RWPE1 (cell line): ENCODE results near the gene PANK1.

Experiments used
- CTCF ChIA-PET: fragments of 350-600 bp; sonication (Branson Sonifier 250); formaldehyde crosslinking; extraction: SDS; loops from one replicate; lab custom pipeline; 2021; lab: Yijun Ruan, JAX
- POLR2A ChIA-PET: fragments of 400-600 bp; formaldehyde crosslinking; extraction: SDS; loops from one replicate; lab custom pipeline; 2020; ENCODE audit warnings: antibody characterized with exemption; ENCODE audit not compliant: low non-redundant PET; lab: Yijun Ruan, JAX
- DNase-seq: peaks from one replicate; pipeline ENCODE4 v3.0.0; 2012; ENCODE audit warnings: low spot score
- H3K27ac ChIP-seq: fragments of 450-650 bp; 2 replicates; pipeline ENCODE4 v1.5.1; 2017
- TF ChIP-seq, protein P1 (sequence below): fragments of 450-650 bp; conservative IDR thresholded peaks from 2 replicates; pipeline ENCODE4 v1.5.1; 2017; ENCODE audit warnings: low read depth, mild to moderate bottlenecking

The PANK1 gene

DNA sequence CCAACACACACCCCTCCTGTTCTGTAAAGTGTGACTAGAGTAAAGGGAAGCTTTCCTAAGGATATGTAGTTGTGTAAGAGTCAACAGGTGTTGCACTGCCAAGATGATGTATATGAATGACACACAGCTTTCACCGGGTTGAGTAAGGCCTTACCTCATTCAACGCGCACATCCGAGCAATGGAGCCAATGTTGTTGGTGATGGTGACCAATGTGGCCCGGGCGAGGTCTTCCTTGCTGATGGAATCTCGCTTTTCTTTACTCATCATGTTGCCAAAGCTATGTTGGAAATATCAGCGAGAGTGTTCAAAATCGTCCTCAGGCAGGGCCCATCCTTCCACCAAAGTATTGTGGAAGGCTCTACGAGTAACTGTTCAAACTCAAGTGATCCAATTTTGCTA is 52.0 kb downstream of the PANK1 start:
- TF ChIP-seq, protein P1, sequence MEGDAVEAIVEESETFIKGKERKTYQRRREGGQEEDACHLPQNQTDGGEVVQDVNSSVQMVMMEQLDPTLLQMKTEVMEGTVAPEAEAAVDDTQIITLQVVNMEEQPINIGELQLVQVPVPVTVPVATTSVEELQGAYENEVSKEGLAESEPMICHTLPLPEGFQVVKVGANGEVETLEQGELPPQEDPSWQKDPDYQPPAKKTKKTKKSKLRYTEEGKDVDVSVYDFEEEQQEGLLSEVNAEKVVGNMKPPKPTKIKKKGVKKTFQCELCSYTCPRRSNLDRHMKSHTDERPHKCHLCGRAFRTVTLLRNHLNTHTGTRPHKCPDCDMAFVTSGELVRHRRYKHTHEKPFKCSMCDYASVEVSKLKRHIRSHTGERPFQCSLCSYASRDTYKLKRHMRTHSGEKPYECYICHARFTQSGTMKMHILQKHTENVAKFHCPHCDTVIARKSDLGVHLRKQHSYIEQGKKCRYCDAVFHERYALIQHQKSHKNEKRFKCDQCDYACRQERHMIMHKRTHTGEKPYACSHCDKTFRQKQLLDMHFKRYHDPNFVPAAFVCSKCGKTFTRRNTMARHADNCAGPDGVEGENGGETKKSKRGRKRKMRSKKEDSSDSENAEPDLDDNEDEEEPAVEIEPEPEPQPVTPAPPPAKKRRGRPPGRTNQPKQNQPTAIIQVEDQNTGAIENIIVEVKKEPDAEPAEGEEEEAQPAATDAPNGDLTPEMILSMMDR = no peak
- H3K27ac ChIP-seq = no peak overlapping the region
- CTCF ChIA-PET = no interaction called here
- no peak for DNase-seq
- POLR2A ChIA-PET = no interaction called here

DNA sequence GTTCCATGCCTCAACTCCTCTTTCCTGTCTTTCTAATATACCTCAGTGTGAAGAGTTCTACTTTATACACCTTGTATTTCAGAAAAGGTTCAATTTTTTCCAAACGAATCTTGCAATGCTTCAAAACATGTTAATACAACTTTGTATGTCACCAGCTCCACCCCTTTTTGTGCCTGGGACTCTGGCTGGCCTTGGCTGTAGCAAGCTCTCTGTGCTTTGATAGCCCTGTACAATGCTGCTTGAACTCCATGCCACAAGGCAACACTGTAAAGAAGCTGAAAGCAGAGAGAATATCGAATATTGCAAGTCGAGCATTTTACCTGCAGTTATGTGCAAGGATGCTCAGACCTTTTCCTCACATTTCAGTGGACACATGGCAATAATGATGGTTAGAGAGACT is 52.5 kb downstream of the PANK1 start:
- CTCF ChIA-PET = interaction anchor here (0.6 kb wide), 1 partner anchor 1011 kb away, joined by 5 read pairs; no protein-coding TSS in a partner anchor
- TF ChIP-seq, protein P1 = no peak
- POLR2A ChIA-PET = no interaction called here
- no peak for DNase-seq
- H3K27ac ChIP-seq = no peak overlapping the region

DNA sequence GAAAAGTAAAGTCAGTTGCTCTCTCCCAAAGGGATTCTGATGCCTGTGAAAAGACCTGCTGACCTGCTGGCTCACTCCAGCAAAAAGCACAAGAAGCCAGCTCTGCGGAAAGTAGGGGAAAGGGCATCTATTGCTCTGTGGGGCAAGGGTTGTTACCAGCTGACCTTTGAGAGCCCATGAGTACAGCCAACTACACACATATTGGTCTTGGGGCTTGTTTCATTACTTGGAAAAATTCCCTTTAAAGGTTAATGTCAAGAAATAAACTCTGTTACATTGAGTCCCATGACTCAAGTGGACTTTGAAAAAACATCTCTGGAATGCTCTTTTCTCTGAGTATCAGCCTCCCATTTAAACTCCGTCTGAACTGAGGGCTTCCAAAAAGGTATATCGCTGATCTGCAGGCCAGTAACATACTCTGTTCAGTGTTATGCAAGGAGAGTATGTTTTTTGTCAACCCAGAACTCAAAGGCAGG is 53.2 kb downstream of the PANK1 start:
- no peak overlapping the region for H3K27ac ChIP-seq
- TF ChIP-seq, protein P1 = no peak
- CTCF ChIA-PET = interaction anchor here (0.6 kb wide), 1 partner anchor 1012 kb away, joined by 5 read pairs; no protein-coding TSS in a partner anchor
- no peak for DNase-seq
- POLR2A ChIA-PET = no interaction called here

DNA sequence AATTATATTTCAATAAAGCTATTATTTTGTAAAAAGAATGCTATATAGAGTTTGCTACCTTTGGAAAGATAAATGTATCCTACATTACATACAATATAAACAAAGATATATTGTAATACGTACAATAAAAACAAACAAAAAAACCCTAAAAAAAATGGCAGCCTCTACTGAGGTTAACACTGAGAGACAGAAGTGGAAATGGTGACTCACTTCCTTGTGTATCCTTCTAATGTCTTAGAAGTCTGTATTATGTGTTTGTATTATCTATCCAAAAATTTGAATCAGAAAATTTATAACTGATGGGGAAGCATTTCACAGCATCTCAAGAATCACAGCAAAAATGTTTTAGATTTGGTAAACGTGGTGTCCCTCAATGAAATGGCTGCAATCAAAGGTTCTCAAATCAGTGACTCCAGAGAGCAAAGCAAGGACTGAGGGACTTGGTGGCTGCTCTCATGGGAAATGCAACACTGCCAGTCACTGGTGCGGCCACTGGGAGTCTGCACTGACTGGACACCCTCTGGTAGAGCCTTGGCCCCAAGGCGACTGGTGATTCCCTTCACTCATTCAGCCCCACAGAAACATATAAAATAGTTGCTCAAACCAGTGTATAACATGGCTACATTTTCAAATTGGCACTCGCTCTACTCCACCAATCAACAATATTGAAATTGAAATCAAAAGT is 53.8 kb downstream of the PANK1 start:
- ChIA-PET CTCF (no interaction called here), POLR2A (no interaction called here)
- no peak overlapping the region for H3K27ac ChIP-seq
- DNase-seq = no peak
- TF ChIP-seq, protein P1 = no peak

DNA sequence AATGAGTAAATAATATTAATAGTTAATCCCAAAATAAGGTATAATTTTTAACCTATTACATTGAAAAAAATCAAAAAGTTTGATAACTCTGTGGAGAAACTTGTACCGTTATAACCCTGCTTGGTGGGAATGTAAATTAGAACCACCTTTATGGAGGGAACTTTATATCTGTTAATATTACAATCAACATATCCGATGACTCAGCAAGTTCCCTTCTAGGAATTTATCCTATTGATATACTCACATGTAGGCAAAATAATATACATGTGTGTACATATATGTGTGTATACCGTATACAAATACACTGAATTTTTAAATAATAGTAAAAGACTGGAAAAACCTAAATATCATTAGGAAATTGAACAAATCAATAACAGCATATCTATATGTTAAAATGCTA is 54.7 kb downstream of the PANK1 start:
- ChIA-PET CTCF (no interaction called here), POLR2A (no interaction called here)
- TF ChIP-seq, protein P1 = no peak
- H3K27ac ChIP-seq = no peak overlapping the region
- no peak for DNase-seq

DNA sequence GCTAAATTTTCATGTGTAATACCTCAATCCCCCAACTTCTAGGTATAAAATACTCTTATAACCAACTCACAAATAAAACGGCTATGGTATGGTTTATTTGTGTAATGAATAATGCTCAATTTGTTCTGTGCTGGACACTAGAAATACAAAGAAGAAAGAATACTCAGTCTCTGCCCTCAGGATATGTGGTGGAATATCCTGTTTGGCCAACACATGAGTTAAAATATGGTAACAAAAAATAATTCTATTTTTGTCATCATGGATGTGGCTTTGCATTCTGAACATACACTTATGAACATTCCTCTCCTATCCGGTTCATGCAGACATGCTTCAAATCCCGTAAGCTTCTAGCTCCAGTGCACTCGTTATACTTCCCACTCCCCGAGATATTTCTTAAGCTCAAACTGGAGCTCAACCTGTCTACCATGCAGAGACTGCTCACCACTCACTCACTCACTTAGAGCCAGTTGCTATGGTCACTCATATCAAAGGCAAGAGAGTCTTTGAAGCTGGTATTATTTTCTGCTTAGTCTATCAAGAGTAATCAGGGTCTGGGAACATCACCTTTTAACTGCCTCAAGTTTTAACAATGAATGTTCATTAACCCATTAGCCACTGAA is 55.8 kb downstream of the PANK1 start:
- TF ChIP-seq, protein P1 = no peak
- no peak for DNase-seq
- no peak overlapping the region for H3K27ac ChIP-seq
- ChIA-PET CTCF (no interaction called here), POLR2A (no interaction called here)
